ENCODE measurements around the gene CLCA1.

- TF ChIP-seq YY1 (IDR thresholded peaks at IDR 0.05; ENCODE audit: insufficient read depth, insufficient read length) = no peak
- TF ChIP-seq ZNF274 (IDR thresholded peaks at IDR 0.05; ENCODE audit: low read depth, low read length) = no peak
- no peak for TF ChIP-seq SUZ12 (IDR thresholded peaks at IDR 0.05; ENCODE audit: extremely low read depth, insufficient read depth, insufficient read length)
These were observed 47.0 kb upstream of the CLCA1 start for GRCh38 chr1:86421601-86422280.

All from NT2/D1 (cell line).